ENCODE results near the gene ETV6.

ETV6 gene

GRCh38 chr12:11922361-11922760 is 272.9 kb downstream of the ETV6 start:
- DNase-seq (ENCODE audit: low read depth) = no peak

GRCh38 chr12:11923067-11923466 is 273.6 kb downstream of the ETV6 start:
- DNase-seq (ENCODE audit: low read depth) = no peak

GRCh38 chr12:11927286-11927935 is 277.9 kb downstream of the ETV6 start:
- peak; percentile 25 for DNase-seq (ENCODE audit: low read depth)

- no peak for DNase-seq (ENCODE audit: low read depth)
Measured at GRCh38 chr12:11929714-11930113, 280.2 kb downstream of the ETV6 start.

DNA sequence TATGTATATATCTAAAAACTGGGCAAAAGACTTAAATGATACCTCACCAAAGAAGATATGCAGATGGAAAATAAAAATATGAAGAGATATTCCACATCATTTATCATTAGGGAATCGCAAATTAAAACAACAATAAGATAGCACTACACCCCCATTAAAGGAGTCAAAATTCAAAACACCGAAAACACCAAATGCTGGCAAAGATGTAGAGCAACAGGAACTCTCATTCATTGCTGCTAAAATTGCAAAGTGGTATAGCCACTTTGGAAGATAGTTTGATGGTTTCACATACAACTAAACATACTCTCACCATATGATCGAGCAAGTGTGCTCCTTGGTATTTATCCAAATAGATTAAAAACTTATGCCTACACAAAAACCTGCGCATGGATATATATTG is 289.7 kb downstream of the ETV6 start:
- DNase-seq (ENCODE audit: low read depth) = no peak

DNA sequence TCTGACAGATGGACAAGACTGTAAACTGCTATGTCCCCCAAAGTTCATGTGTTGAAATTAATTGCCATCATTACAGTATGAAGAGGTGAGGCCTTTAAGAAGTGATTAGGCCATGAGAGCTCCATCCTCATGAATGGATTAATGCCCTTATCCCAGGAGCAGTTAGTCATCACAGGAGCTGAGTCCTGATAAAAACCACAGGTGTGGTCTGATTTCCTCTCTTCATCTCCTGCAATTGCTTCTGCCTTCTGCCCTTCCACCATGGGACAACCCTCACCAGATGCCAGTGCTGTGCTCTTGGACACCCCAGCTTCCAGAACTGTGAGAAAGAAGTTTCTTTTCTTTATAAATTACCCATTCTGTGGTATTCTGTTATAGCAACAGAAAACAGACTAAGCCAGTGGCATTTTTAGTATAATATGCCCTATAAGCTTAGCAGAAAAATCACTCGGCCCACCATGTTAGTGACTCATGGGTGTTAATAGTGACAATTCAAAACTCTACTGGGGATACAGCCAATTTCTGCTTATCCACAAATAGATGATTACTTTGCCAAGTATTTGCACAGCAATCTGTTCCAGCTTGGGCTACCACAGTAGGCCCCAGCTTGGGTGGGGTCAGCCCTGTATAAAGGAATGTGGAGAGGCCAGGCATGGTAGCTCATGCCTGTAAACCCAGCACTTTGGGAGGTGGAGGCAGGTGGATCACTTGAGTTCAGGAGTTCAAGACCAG is 292.3 kb downstream of the ETV6 start:
- peak; percentile 87 for DNase-seq (ENCODE audit: low read depth)

DNA sequence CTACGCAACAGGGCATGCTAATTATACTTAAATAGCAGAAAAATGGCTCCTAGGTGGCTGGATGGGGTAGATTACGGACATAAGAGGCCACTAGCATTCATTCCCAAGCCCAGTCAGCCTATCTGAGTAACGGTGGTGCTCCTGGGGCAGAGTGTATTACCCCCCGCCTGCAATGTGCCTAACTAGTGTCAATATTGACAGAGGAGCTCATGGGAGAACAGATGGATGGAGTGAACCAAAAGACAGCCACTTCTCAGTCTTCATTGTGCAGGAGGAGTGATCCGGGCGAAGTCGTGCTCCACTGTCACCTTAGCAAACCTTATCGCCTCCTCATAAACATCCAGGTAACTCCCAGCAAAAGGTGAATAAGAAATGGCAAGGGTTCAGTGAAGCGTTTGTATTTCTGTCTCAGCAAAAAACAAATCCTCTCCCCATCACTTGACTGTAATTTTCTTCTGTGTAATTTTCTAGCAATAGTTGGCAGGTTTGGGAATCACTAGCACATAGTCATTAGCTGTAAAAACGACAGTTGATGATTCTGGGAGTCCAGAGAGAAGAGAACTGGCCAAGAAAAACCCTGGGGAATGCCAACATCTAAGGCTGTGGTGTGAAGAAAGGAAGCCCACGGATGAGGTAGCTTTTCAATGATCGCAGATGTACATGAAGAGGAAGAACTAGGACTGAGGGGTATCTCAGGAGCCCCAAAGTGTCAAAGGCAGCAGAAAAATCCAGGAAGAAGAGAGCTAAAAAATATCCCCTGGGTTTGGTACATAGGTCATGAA is 294.6 kb downstream of the ETV6 start:
- no peak for DNase-seq (ENCODE audit: low read depth)

All from iris pigment epithelial cell (primary cell).